D341Med (cell line): ENCODE results near the gene AADACL4.
A peak's percentile ranks its signal among the peaks of the same experiment; 100 is the strongest.

Experiments used
- DNase-seq: peaks from one replicate; pipeline ENCODE4 v3.0.0; 2012; ENCODE audit warnings: low spot score

Gene AADACL4

GRCh38 chr1:12613180-12613579 is 30.7 kb upstream of the AADACL4 start:
- no peak for DNase-seq

- no peak for DNase-seq
These were observed 29.3 kb upstream of the AADACL4 start for GRCh38 chr1:12614402-12615158.

GRCh38 chr1:12615159-12615864 is 28.6 kb upstream of the AADACL4 start:
- DNase-seq, result no peak

- no peak for DNase-seq
These were observed 27.8 kb upstream of the AADACL4 start for GRCh38 chr1:12615865-12616708.

GRCh38 chr1:12616709-12617373 is 27.0 kb upstream of the AADACL4 start:
- DNase-seq, result peak; percentile 54

- no peak for DNase-seq
These were observed 26.4 kb upstream of the AADACL4 start for GRCh38 chr1:12617511-12617900.

GRCh38 chr1:12617901-12618660 is 25.8 kb upstream of the AADACL4 start, which contains the start of gene DHRS3:
Gene DHRS3, minus strand, starts transcription at chr1:12618210. Its CDS starts 862 bp downstream, at chr1:12617348.
- peak; percentile 76 for DNase-seq

- DNase-seq, result no peak
These were observed 25.3 kb upstream of the AADACL4 start for GRCh38 chr1:12618661-12618964.

- DNase-seq, result no peak
These were observed 24.7 kb upstream of the AADACL4 start for GRCh38 chr1:12618965-12619791.

- peak; percentile 86 for DNase-seq
These were observed 23.9 kb upstream of the AADACL4 start for GRCh38 chr1:12619792-12620487.

GRCh38 chr1:12620488-12620865 is 23.4 kb upstream of the AADACL4 start:
- DNase-seq, result no peak

- no peak for DNase-seq
These were observed 23.0 kb upstream of the AADACL4 start for GRCh38 chr1:12620931-12621330.

GRCh38 chr1:12621346-12622335 is 22.2 kb upstream of the AADACL4 start:
- no peak for DNase-seq

- DNase-seq, result no peak
These were observed 21.4 kb upstream of the AADACL4 start for GRCh38 chr1:12622506-12622905.

- no peak for DNase-seq
These were observed 18.6 kb upstream of the AADACL4 start for GRCh38 chr1:12625276-12625675.

- no peak for DNase-seq
These were observed 17.0 kb upstream of the AADACL4 start for GRCh38 chr1:12626888-12627287.

GRCh38 chr1:12627296-12627695 is 16.6 kb upstream of the AADACL4 start:
- DNase-seq, result peak; percentile 69

GRCh38 chr1:12629511-12629956 is 14.4 kb upstream of the AADACL4 start:
- no peak for DNase-seq
